Left lung (tissue), 10 donors: Measurements from ENCODE around the gene VAV3. TPM values are rescaled to one million over a fixed set of nuclear protein-coding genes. Genes with fewer than 3 reads are reported as not detected.
A peak's percentile ranks its signal among the peaks of the same experiment; 100 is the strongest.

Experiments used
- ATAC-seq: fragments of 200-7000 bp; cut with Tn5 transposase; one replicate; pipeline ENCODE4 v1.9.1; 2020; ENCODE audit warnings: moderate library complexity
- DNase-seq, 4 donors: peaks; one replicate each; pipeline ENCODE4 v3.0.0-alpha.2; 2013 to 2020
- H3K27ac ChIP-seq, 2 donors: fragments of 200-600 bp; sonication (generic) in 1 of 2; one replicate each; pipeline versions ENCODE4 v1.5.0 to v1.8.0; 2020 to 2021
- H3K27me3 ChIP-seq, 2 donors: fragments of 200-600 bp; sonication (generic) in 1 of 2; one replicate each; pipeline versions ENCODE4 v1.5.0 to v1.8.0; 2020 to 2021
- H3K36me3 ChIP-seq, 2 donors: fragments of 200-600 bp; sonication (generic) in 1 of 2; one replicate each; pipeline versions ENCODE4 v1.5.0 to v1.8.0; 2020 to 2021
- H3K4me1 ChIP-seq, 2 donors: fragments of 200-600 bp; one replicate each; pipeline ENCODE4 v1.8.0; 2021
- H3K4me3 ChIP-seq, 2 donors: fragments of 200-600 bp; sonication (generic) in 1 of 2; one replicate each; pipeline versions ENCODE4 v1.5.0 to v1.8.0; 2020 to 2021; ENCODE audit warnings: mild to moderate bottlenecking in 1 of 2
- H3K9me3 ChIP-seq, 2 donors: fragments of 200-600 bp; sonication (generic) in 1 of 2; one replicate each; pipeline versions ENCODE4 v1.5.0 to v1.8.0; 2020 to 2021
- CTCF ChIP-seq, 2 donors: fragments of 200-600 bp; sonication (generic) in 1 of 2; IDR thresholded peaks; one replicate each; pipeline versions ENCODE4 v1.5.0 to v1.8.0; 2021; ENCODE audit warnings: antibody characterized with exemption in 2 of 2
- intact Hi-C, 2 donors: fragments of 100-400 bp; cut with DNase I; formaldehyde crosslinking; loops; one replicate each; pipeline versions ENCODE4 v1.11.2 to v1.14.2; 2022
- polyA plus RNA-seq, 6 donors: library from polyadenylated mRNA; unstranded; fragments of 120-200 nt; gene quantifications; one replicate each; pipeline ENCODE4 v1.2.1, GENCODE V29; 2013; ENCODE audit not compliant: insufficient read length in 6 of 6
- total RNA-seq, 2 donors: library from RNA; stranded (reverse); fragmentation: NEBNext Ultra II Directional; extraction: Animal tissue kit (Norgen Biotek cat#: 25700); gene quantifications; one replicate each; pipeline ENCODE4 v1.2.1, GENCODE V29; 2021
- donor health status: DM: no; HTN: yes; CAD: no.
- donor health status: DM: no; HTN: no; CAD: no.

The VAV3 gene
- total and polyA plus RNA-seq, 8 donors: 5.3 to 14.5 (median 7.2) TPM

DNA sequence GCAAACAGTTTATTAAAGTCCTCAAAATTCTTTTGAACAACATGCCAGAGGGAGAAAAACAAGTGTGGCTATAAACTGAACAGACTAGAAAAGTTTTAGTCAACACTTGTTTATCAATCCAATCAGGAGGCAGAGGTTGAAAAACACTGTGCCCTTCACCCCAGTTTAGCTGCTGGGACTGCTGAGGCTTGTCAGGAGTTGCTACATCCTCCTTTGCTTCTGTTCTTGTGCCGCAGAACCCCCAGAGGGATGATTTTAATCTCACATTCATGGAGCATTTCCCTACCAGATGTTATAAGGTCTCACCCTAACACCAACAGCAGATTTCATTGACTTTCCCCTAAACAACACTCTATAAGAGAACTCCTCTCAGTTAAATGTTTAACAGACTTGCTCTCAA, 321.2 kb downstream of the VAV3 start:
- H3K27ac ChIP-seq: no peak overlapping the region
- no peaks in the 10 kb centered on the region for H3K36me3 ChIP-seq
- ATAC-seq (no peak), DNase-seq (no peak)
- no peaks in the 10 kb centered on the region for H3K9me3 ChIP-seq
- intact Hi-C loops: no loop called here
- H3K4me1 ChIP-seq: no peaks in the 10 kb centered on the region
- no peak overlapping the region for H3K4me3 ChIP-seq
- no peaks in the 10 kb centered on the region for H3K27me3 ChIP-seq
- no peak for TF ChIP-seq CTCF (IDR thresholded peaks at IDR 0.05)

DNA sequence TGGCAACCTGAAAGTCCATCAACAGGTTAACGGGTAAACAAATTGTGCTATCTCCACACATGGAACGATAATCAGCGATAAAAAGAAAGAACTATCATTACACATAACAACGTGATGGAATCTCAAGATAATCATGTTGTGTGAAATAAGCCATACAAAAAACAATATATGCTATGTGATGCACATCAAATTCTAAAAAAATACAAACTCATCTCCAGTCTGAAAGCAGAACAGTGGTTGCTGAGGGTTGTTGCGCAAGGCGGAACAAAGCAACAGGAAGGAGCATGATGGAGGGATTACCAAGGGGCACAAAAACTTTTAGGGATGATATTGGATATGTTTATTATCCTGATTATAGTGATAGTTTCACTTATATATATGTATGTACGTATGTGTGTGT, 324.8 kb downstream of the VAV3 start:
- Histone ChIP-seq H3K27ac (no peak overlapping the region), H3K4me1 (no peaks in the 10 kb centered on the region), H3K9me3 (no peaks in the 10 kb centered on the region), H3K27me3 (no peaks in the 10 kb centered on the region), H3K36me3 (no peaks in the 10 kb centered on the region), H3K4me3 (no peak overlapping the region)
- TF ChIP-seq CTCF (IDR thresholded peaks at IDR 0.05): no peak
- no peak for ATAC-seq
- no peak for DNase-seq
- intact Hi-C loops: no loop called here

- no peak overlapping the region for H3K4me3 ChIP-seq
- ATAC-seq (no peak), DNase-seq (no peak)
- no peak overlapping the region for H3K27ac ChIP-seq
- intact Hi-C loops: no loop called here
- no peak for TF ChIP-seq CTCF (IDR thresholded peaks at IDR 0.05)
- no peaks in the 10 kb centered on the region for H3K9me3 ChIP-seq
- no peaks in the 10 kb centered on the region for H3K36me3 ChIP-seq
- no peaks in the 10 kb centered on the region for H3K27me3 ChIP-seq
- no peaks in the 10 kb centered on the region for H3K4me1 ChIP-seq
Observed at GRCh38 chr1:107637101-107637500, 327.9 kb downstream of the VAV3 start.

GRCh38 chr1:107633596-107633995, 331.4 kb downstream of the VAV3 start:
- DNase-seq: no peak
- no peak overlapping the region for H3K4me3 ChIP-seq
- no peak for ATAC-seq
- no peaks in the 10 kb centered on the region for H3K27me3 ChIP-seq
- no peak for TF ChIP-seq CTCF (IDR thresholded peaks at IDR 0.05)
- no peak overlapping the region for H3K27ac ChIP-seq
- no peaks in the 10 kb centered on the region for H3K4me1 ChIP-seq
- no peaks in the 10 kb centered on the region for H3K36me3 ChIP-seq
- intact Hi-C loops: no loop called here
- no peaks in the 10 kb centered on the region for H3K9me3 ChIP-seq

GRCh38 chr1:107626073-107626796, 338.7 kb downstream of the VAV3 start:
- ATAC-seq: no peak
- H3K36me3 ChIP-seq: no peaks in the 10 kb centered on the region

More at GRCh38 chr1:107626073-107626796, 338.7 kb downstream of the VAV3 start:
- H3K27ac ChIP-seq: no peak overlapping the region
- H3K27me3 ChIP-seq: no peaks in the 10 kb centered on the region
- DNase-seq: peak in 1 of 4 donors; percentile 1
- intact Hi-C loops: no loop called here
- no peaks in the 10 kb centered on the region for H3K4me1 ChIP-seq
- H3K9me3 ChIP-seq: no peaks in the 10 kb centered on the region
- no peak for TF ChIP-seq CTCF (IDR thresholded peaks at IDR 0.05)
- H3K4me3 ChIP-seq: no peak overlapping the region
